HG03139 (cell line): ENCODE measurements around the gene CHTOP.
"Not testable (repeated sequence)": the region's sequence is repeated elsewhere in the genome, so short reads cannot be mapped to it uniquely, and the experiment has no call there.

ENCODE experiments used
- ATAC-seq: cut with Tn5 transposase; IDR thresholded peaks from one replicate; pipeline ENCODE4 v1.9.1; 2021; ENCODE audit not compliant: unreplicated experiment

CHTOP gene

DNA sequence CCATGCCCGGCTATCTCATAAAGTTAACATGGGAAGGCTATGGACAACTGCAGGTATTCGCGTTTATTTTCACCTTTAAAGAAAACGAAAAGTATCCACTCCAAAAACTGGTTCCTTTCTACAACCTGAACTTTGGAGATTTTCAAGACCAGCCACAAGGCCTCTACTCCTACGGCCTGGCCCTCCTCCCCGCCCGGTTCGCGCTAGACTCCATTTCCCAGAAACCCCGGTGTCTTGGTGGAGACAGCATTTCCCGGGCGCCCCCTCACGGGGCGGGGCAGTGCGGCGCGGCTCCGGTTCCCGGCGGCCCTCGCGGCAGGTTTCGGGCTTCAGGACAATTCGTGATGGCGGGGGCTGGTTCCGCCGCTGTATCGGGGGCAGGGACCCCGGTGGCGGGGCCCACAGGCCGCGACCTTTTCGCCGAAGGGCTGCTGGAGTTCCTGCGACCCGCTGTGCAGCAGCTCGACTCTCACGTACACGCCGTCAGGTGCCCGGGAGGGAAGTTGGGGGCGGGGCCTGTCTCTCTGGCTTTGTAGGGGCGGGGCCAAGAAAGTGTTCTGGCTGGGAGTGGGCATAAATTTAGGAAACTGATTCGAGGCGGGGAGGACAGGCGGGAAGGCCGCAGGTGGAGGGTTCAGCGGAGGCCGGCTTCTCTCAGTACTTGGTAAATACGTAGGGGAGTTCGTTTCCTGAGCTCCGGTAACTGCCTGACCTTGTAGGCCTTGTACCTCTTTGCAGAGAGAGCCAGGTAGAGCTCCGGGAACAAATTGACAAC lies 24.7 kb downstream of the CHTOP start, which contains the start of gene SNAPIN:
Gene SNAPIN (plus strand): TSS at position 304 of the 775 bp plus-strand sequence. CDS start 41 bp downstream, at position 345.
- ATAC-seq, result peak; percentile 91

GRCh38 chr1:153659175-153659534 lies 25.3 kb downstream of the CHTOP start:
- no peak for ATAC-seq

- ATAC-seq, result no peak
Measured at GRCh38 chr1:153659656-153660055, 25.8 kb downstream of the CHTOP start.

GRCh38 chr1:153661111-153661708 lies 27.3 kb downstream of the CHTOP start:
- no peak for ATAC-seq

- no peak for ATAC-seq
Measured at GRCh38 chr1:153662269-153662668, 28.4 kb downstream of the CHTOP start.

DNA sequence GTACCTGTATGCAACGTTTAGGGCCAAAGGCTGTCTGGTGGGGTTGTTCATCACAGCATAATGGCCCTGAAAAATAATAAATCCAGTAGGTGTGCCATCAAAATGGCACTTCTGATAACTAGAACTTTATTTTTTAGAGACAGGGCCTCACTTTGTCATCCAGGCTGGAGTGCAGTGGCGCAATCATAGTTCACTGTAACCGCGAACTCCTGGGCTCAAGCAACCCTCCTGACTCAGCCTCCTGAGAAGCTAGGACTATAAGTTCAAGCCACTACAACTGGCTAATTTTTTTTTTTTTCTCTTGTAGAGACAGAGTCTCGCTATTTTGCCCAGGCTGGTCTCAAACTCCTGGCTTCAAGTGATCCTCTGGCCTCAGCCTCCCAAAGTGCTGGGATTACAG lies 29.3 kb downstream of the CHTOP start:
- no peak for ATAC-seq

- no peak for ATAC-seq
Measured at GRCh38 chr1:153667439-153667838, 33.6 kb downstream of the CHTOP start.

DNA sequence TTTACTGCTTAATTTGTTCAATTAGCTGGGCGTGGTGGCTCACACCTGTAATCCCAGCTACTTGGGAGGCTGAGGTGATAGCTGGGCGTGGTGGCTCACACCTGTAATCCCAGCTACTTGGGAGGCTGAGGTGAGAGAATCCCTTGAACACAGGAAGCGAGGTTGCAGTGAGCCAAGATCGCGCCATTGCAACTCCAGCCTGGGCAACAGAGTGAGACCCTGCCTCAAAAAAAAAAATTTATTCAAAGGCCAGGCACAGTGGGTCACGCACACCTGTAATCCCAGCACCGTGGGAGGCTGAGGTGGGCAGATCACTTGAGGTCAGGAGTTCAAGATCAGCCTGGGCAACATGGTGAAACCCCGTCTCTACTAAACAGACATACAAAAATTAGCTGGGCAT lies 34.8 kb downstream of the CHTOP start:
- not testable (repeated sequence) for ATAC-seq

GRCh38 chr1:153669606-153670005 lies 35.7 kb downstream of the CHTOP start:
- ATAC-seq, result no peak

DNA sequence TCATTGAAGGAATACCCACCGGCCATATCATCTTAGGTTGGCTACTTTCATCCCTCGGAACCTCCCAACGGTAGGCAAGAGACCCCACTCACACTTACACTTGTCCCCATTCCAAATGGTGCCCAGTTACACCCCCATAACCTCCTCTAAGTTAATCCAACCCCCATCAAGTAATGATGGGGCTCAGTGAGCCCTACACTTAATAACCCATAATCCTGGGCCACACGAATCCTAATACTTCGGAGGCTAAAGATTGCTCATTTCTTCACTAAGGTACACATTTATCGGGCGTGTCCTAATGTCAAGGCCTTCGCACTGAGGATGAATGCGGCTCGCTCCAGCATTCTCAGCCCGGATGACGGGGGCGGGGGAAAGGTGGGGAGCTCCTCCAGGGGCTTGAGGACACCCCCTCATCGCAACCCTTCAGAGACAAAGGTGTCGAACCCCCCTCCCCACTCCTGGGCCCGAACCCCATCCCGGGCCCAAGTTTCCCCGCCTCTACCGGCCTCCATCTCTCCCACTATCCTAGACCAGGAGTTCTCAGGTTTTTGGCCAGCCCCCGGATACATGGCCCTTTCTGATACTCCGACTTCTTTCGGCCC lies 36.5 kb downstream of the CHTOP start:
- no peak for ATAC-seq

DNA sequence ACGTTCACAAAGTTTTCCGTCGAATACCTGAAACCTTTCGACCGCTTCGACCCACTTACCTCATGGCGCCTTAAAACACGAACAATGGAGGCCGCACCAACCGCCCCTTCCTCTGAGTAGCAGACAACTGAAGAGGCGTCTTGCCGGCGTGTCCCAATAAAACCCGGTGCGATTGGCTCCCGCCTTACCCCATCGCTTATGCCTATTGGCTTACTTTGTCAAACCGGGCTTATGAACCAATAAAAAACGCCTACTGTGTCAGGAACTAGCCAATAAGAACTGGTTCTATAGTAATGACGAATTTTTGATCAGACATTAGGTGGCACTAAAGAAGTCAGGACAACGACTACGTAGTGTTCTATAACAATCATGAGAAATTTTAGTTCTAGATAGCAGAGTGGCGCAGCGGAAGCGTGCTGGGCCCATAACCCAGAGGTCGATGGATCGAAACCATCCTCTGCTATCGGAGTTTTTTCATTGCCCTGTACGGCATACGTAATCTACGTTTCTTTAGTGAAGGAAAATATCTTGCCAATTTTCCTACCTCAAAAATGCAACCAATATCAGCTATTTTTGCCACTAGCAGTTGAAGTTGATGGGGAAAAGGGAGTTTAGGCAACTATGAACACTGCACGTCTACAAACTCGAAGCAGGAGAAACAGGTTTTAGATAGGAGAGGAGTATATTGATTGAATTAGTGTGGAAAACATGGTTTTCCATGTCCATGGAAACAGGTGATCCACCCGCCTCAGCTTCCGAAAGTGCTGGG lies 37.2 kb downstream of the CHTOP start, which contains the start of gene ILF2:
Gene ILF2 (minus strand): TSS at position 135 of the 769 bp plus-strand sequence. CDS start 71 bp downstream, at position 64.
- peak; percentile 94 for ATAC-seq

- peak; percentile 2 for ATAC-seq
Measured at GRCh38 chr1:153671628-153672353, 37.9 kb downstream of the CHTOP start.

DNA sequence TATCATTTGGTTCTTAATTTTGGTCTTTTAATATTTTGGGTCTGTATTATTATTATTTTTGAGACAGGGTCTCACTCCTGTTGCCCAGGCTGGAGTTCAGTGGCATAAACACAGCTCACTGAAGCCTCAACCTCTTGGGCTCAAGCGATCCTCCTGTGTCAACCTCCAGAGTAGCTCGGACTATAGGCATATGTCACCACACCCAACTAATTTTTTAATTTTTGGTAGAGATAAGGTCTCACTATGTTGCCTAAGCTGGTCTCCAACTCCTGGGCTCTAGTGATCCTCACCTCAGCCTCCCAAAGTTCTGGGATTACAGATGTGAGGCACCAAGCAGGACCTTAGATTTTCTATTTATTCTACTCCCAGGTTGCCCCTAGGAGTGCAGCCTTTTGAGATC lies 39.6 kb downstream of the CHTOP start:
- no peak for ATAC-seq

- ATAC-seq, result no peak
Measured at GRCh38 chr1:153677718-153678518, 44.1 kb downstream of the CHTOP start.

GRCh38 chr1:153678519-153679336 lies 44.9 kb downstream of the CHTOP start, which contains the start of gene NPR1:
TSS of gene NPR1 (plus strand) at chr1:153678688. CDS start at chr1:153679109, 421 bp downstream.
- ATAC-seq, result no peak

DNA sequence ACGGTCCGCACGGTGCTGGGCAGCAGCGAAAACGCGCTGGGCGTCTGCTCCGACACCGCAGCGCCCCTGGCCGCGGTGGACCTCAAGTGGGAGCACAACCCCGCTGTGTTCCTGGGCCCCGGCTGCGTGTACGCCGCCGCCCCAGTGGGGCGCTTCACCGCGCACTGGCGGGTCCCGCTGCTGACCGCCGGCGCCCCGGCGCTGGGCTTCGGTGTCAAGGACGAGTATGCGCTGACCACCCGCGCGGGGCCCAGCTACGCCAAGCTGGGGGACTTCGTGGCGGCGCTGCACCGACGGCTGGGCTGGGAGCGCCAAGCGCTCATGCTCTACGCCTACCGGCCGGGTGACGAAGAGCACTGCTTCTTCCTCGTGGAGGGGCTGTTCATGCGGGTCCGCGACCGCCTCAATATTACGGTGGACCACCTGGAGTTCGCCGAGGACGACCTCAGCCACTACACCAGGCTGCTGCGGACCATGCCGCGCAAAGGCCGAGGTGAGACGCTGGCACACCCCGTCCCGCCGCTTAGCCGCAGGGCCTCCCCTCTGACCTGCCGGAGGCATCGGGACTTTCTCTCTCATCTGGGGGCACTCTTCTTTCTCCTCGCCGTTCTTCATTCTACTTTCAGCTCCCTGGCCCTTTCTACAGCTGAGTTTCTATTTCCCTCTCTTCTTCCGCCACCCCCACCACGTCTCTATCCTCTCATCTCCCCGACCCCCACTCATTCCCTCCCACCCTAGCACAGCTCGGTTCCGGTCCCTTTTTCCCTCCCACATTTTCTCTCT lies 45.7 kb downstream of the CHTOP start:
- no peak for ATAC-seq

- no peak for ATAC-seq
Measured at GRCh38 chr1:153680120-153680403, 46.2 kb downstream of the CHTOP start.

DNA sequence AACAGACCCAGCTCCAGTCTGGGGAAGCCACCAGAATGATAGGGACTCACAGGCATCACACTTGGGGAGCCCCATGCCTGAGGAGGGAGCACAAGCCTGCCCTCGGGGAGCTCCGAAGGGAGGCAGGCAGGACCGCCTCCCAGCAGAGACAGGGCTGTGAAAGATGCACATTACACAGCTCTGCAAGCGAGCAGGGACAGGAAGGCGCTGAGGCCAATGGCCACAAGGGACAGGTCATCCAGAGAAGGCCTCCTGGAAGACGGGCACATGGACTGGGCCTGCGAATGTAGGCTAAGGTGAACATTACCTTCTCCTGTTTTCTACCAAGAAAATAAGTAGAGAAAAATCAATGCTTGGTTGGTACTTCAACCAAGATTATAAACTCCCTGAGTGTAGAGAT lies 48.9 kb downstream of the CHTOP start:
- no peak for ATAC-seq
